A673 (cell line): ENCODE data around the gene NDUFB7.

Experiments
- CTCF ChIP-seq: fragments of 300-800, 200-600 bp; sonication (generic); conservative IDR thresholded peaks from 2 replicates; pipeline ENCODE4 v1.5.1; 2017; ENCODE audit warnings: low read depth, mild to moderate bottlenecking, antibody characterized with exemption, low read length, moderate library complexity, mixed read lengths
- EZH2 ChIP-seq: fragments of 200-600 bp; sonication (generic); IDR thresholded peaks from 2 replicates; pipeline ENCODE4 v1.6.1; 2017; ENCODE audit warnings: borderline replicate concordance, low read depth, mild to moderate bottlenecking, mixed read lengths, antibody characterized with exemption, low read length; ENCODE audit not compliant: poor library complexity, severe bottlenecking

GRCh38 chr19:14565298-14565679, 6.6 kb downstream of the NDUFB7 start:
- TF ChIP-seq CTCF (no peak), EZH2 (no peak)
